ENCODE measurements around the gene CYB5D1.

DNA sequence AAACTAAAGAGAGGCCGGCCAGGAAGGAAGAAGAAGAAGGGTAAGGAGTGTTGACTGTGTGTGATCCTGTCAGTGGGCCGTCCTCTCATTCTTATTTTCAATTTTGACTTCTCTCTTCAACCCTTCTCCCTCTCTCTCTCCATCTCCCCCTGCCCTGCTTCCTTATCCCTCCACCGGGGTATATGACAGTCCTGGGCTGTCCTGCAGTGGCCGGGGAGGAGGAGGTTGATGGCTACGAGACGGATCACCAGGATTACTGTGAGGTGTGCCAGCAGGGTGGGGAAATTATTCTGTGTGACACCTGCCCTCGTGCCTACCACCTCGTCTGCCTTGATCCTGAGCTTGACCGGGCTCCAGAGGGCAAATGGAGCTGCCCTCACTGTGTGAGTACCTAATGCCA, 36.4 kb downstream of the CYB5D1 start:
- no peak for TF ChIP-seq POLR2A (IDR thresholded peaks at IDR 0.05)
- TF ChIP-seq POLR2AphosphoS5 (IDR thresholded peaks at IDR 0.05), result no peak

All from gastroesophageal sphincter (tissue), 2 donors.